NCI-H2171 treated with DMSO at 0.1 percent for 48 hours (cell line): ENCODE results near the gene JAG1.

ENCODE experiments used
- DNase-seq: peaks from one replicate; lab custom pipeline; 2025; lab: John Stamatoyannopoulos, UW

JAG1 gene

GRCh38 chr20:10667560-10668167 lies 6.1 kb downstream of the JAG1 start:
- DNase-seq, result peak; percentile 43

- no peak for DNase-seq
Measured at GRCh38 chr20:10667077-10667401, 6.8 kb downstream of the JAG1 start.

DNA sequence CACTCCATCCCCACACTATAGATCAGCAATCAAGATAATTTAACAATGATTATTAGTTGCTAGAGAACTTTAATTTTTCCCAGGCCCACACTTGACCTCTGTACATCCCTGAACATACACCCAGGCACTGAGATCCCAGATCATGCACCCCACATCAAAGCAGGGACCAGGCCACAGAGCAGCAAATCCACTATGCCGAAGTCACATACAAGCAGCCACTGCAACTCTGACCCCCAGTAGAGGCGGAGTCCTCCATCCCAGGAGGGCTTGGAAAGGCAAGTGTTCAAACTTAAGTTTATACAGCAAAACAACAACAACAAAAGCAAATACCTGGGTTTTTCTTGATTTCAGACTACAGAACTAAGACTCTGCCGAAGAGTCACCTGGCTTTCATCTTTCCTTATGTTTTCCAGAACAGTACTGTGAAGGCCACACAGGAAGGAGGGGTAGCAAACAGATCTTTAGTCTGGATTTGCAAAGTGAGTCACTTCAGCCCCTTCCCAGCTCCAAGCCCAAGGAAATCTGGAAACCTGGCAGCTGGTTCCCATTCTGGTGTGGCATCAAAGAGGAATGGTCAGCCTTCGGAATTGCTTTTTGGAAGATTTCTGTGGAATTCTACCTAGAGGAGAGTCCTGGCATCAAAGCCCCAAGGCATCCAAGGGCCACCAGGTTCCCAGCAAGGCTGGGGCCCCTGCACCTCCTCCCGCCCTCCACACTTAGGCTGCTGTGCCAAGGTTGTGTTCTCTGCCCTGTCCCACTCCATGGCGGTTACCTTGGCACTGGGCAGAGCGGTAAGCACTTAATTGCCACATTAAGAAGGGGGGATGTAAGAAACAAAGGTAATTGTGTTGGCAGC lies 7.3 kb downstream of the JAG1 start:
- DNase-seq, result no peak

DNA sequence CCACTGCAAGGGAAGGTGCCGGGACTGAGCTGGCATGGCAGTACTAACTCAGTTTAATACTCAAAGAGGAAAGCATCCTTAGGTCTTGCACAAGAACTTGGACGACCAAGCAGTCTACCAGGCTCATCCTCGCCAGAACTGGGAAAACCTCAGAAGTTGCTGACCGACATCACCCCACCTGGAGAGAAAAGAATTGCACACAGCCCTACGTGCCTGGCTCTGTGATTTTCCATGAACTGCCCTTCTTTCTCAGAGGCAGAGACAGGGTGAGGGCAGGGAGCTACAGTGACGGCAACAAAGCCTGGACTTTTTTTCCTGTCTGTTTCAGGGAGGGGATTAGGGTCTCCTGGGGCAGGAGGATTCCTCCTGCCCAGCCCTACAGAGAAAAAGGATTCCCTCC lies 8.0 kb downstream of the JAG1 start:
- no peak for DNase-seq

DNA sequence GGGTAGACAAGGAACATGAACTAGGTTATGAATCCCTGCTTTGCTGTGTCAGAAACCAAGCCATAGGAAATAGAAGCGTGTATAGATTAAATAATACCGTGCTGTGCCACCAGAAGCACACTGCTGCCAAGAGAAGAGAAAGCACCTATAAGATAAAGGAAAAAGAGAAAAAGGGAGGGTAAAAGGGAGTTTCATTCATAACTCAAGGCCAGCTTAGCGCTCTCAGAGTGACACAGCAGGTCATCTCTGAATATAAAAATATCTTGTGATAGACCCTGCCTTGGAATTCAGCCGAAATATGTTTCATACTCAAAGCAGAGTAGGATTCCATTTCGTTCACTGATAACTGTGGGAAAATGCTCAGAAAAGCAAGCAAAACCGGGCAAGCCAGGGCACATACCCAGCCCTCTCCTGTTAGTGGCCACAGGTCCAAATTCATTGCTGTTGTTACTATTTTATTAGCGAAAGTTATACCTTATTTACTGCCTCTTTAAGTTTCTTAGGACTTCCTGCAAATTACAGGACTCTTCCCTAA lies 8.7 kb downstream of the JAG1 start:
- DNase-seq, result peak; percentile 58

- no peak for DNase-seq
Measured at GRCh38 chr20:10663756-10664155, 10.0 kb downstream of the JAG1 start.

DNA sequence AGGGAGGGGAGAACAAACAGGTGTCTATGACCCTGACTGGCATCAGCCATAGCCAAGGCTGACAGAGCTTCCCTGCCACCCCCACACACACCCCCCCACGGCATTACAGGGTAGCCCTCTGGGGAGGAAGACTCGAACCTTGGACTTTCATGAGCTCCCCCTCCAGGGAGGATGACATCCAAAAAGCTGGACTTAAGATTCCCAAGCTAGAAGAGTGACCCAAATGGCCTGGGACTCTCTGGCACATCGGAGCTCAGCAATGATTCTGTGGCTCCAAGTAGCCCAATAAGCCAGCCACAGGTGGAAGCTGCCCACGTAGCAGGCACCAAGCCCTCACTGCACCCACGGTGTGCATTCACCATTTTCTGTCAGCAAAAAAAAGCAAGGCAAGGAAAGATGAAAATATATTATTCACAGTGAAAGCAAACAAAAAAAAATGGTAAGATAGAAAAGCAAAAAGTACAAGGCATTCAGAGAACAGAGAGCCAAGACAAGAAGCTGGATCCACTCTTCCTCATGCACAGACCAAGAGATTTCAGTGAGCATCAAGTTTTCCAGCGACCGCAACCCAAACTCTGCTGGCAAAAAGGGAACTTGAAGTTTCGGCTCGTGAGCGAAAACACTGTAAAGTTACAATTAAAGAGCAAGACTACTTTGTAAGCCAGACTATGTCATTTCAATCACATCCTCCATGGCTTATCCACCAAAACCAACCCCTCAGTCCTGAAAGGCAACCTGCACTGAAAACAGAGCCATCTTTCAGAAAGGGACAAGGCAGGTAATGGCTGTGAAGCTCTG lies 10.9 kb downstream of the JAG1 start:
- DNase-seq, result no peak

DNA sequence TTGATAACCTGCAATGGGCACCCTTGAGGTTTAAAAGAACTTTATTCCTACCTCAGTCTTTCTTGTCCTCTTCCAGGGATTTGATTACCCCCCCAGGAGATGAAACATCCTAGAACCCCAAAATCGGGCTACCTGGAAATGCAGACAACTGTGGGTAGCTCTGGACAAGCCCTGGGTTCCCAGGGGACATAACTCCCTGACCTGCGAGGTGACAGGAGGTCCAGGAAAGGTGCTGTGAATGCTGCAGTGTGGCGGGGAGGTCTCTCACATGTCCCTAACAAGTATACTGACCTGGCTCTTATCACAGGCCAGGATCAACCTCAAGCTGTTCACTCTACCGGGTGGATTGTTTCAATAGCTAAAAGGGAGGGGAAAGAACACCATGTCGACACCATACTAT lies 11.6 kb downstream of the JAG1 start:
- no peak for DNase-seq

- DNase-seq, result no peak
Measured at GRCh38 chr20:10661261-10661660, 12.5 kb downstream of the JAG1 start.

GRCh38 chr20:10660661-10661060 lies 13.1 kb downstream of the JAG1 start:
- DNase-seq, result no peak

DNA sequence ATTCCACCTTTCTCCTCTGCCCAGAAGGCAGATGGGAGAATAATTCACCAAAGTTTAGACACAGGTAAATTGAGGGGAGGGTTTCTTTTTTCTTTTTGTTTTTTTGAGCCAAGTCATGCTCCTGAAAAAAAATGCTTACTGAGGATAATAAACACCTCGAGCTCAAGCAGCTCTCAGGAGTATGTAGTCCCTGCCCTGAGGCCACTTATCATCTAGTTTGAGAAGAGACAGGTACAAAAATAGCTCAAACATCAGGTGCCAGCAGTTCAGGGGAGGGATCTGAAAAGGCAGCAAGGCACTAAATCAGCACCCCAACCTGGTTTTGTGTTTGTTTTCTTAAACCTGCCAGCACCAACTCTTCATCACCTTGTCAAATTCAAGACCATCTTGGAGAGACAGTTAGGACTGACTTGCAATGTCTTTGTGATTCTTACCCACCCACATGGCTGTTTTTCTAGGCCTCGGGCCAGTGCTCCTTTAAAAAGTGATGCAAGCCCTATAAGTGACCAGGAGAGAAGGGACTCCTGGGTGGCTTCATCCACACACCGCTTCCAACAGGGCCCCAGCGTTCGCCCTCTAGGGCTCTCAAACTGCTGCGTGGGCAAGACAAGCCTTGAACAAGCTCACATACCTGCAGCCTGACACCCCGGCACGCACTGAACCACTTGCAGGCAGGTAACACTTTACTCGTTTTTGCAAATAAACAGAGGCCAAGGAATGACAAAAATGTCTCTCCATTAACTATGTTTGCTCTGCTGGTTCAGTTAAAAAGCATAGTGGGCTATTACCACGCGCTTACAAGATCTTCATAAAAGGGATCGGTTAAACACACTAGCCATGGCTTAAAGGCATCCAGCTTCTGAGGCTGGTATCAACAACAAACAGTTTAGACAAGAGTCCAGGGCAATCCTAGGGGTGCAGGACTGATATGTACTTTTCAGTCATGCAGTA lies 13.9 kb downstream of the JAG1 start:
- DNase-seq, result no peak

DNA sequence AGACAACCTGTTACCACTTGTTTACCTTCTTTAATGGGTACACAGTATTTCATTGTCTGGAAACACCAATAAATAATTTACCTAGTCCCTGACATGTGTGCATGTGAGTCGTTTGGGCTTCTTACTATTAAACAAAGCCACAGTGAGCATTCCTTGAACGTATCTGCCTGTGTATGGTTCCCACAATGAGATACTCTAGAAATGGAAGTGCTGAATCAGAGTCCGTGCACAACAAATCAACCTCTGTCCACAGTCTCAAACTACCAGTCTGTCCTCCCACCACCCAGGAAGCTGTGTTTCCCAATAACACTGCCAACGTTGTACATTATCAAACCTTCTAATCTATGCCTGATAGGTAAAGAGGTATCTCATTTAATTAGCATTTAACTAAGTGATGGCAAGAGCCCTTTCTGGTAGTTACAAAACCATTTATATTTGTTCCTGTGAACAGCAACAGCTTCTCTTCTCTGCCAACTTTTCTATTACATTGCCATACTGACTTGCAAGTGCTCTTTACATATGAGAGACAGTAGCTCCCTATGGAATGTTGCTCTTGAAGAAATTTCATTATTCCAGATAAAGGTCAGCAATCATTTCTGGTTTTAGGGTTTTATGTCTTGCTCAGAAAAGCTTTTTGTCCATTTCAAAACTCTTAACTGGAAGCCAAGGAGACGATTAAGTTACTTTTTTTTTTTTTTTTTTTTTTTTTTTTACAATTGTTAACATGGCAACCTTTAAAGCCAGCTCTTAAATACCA lies 14.7 kb downstream of the JAG1 start:
- no peak for DNase-seq

- no peak for DNase-seq
Measured at GRCh38 chr20:10658051-10658823, 15.6 kb downstream of the JAG1 start.

DNA sequence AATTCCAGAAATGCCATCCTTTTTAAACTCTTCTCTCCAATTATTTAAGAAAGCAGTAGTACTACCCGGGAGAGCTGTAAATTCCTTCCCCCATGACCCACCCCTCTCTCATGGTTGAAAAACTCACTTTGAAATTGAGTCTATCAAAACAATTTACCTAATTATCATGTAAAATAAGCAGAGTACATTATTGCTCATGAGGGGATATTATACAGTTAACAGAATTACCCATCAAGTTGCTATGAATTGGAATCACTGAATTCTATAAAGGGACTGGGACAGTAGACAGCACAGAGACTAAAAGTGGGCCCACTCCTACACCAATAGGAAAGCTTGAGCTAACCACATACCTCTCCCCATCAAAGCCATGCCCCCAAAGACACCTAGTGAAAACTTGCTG lies 16.3 kb downstream of the JAG1 start:
- no peak for DNase-seq

GRCh38 chr20:10655720-10656669 lies 17.8 kb downstream of the JAG1 start:
- no peak for DNase-seq

- DNase-seq, result peak; percentile 62
Measured at GRCh38 chr20:10654630-10655029, 19.2 kb downstream of the JAG1 start.

DNA sequence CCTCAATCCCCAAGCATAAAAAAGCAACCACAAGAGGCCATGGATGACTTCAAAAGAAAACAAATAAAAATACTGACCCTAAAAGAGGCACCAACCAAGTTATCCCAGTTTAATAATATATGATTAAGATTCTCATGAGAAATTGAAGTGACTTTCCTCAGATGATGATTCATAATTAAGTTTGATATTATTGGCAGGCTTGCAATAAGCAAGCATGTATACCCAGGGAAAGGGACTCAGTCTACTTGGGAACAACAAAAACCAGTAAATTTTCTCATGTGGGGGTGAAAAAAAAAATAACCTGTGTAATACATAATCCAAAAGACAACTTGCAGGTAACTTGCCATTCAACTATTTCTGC lies 19.6 kb downstream of the JAG1 start:
- DNase-seq, result no peak

DNA sequence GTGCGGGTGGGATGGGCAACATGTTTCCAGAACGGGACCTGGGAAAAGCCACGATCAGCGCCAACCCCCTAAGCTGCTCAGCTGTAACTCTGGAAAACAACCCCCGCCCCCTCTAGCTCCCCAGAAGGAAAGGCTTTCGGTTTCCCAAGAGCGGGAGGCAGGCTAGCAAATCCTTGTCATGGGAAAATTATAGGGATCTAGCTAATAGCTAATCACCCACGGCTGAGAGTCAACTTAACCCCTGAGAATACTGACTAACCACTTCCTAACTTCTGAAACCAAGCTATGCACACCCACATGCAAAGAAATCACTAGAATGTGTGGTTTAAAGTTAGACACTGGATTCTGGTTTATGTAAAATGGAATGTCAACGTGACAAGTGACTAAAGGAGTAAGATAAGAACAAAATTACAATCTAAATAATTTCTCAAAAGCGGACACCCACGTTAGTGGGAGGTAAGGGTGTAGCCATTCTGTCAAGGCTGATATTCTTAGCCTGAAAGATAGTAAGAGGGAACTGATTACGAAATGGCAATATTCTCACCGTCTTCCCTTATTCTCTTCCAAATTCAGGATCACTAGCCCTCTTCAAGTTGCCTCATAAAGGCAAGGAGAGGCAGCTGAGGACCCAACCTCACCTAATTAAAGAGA lies 20.1 kb downstream of the JAG1 start:
- DNase-seq, result no peak
